AG09319 (cell line): ENCODE results near the gene RHBDL1.

Experiments used
- DNase-seq: peaks from one replicate; pipeline ENCODE4 v3.0.0-alpha.2; 2010; ENCODE audit warnings: low read depth; ENCODE audit errors: extremely low read depth
- TF ChIP-seq, protein P1 (sequence below): IDR thresholded peaks from 2 replicates; pipeline ENCODE4 v1.5.1; 2011; ENCODE audit warnings: low read depth, mild to moderate bottlenecking, inconsistent platforms, low read length, moderate library complexity

Gene RHBDL1

DNA sequence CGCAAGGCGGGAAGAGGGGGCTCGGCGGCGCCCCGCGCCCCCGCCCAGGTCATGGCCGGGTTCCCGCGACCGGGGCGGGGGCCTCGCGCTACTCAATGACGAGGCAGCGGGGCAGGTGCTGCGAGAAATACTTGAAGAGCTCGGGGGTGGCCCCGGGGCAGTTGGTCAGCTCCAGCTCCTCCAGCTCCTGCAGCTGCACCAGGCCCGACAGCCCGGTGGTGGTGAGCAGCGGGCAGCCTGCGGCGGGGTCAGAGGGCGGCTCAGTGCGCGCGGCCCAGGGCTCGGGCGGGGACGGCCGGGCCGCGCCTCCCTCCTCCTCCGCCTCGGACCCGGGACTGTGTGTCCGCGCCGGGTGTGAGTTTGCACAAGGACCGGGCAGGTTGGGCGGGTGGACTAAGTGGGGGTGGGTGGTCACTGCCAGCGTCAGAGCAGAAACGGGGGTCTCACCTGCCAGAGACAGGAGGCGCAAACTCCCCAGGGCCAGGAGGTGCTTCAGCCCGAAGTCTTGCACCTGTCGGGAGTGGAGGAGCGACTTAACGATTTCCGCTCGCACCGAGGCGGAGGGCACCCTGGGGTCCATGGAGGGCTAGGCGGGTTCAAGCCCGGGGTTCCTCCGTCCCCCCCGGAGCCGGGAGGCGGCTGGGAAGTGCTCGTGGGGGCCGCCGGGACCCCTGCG lies 18.9 kb downstream of the RHBDL1 start:
- TF ChIP-seq, protein P1, sequence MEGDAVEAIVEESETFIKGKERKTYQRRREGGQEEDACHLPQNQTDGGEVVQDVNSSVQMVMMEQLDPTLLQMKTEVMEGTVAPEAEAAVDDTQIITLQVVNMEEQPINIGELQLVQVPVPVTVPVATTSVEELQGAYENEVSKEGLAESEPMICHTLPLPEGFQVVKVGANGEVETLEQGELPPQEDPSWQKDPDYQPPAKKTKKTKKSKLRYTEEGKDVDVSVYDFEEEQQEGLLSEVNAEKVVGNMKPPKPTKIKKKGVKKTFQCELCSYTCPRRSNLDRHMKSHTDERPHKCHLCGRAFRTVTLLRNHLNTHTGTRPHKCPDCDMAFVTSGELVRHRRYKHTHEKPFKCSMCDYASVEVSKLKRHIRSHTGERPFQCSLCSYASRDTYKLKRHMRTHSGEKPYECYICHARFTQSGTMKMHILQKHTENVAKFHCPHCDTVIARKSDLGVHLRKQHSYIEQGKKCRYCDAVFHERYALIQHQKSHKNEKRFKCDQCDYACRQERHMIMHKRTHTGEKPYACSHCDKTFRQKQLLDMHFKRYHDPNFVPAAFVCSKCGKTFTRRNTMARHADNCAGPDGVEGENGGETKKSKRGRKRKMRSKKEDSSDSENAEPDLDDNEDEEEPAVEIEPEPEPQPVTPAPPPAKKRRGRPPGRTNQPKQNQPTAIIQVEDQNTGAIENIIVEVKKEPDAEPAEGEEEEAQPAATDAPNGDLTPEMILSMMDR = no peak
- DNase-seq = no peak

DNA sequence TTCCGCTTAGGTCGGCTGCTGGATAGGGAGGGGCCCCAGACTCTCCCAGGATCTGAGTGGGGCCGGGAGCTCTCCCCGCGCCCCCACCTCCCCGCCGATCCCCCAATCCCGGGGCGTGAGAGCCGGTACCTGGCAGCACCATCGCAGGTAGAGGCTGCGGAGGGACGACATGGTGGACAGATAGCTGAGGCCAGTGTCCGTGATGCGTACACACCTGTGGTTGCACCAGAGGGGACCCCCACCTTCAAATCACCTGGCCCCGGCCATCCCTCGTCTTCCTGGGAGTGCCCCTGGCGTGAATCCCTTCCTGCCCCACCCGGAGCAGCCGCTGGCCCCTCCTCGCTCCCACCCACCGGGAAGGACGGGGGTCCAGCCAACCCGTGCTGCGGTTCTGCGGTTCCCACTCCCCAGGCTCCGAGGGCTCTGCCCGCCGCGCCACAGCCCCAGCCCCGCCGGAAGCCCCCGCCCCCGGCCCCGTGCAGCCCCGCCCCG lies 19.4 kb downstream of the RHBDL1 start:
- DNase-seq = no peak
- TF ChIP-seq, protein P1 = no peak

DNA sequence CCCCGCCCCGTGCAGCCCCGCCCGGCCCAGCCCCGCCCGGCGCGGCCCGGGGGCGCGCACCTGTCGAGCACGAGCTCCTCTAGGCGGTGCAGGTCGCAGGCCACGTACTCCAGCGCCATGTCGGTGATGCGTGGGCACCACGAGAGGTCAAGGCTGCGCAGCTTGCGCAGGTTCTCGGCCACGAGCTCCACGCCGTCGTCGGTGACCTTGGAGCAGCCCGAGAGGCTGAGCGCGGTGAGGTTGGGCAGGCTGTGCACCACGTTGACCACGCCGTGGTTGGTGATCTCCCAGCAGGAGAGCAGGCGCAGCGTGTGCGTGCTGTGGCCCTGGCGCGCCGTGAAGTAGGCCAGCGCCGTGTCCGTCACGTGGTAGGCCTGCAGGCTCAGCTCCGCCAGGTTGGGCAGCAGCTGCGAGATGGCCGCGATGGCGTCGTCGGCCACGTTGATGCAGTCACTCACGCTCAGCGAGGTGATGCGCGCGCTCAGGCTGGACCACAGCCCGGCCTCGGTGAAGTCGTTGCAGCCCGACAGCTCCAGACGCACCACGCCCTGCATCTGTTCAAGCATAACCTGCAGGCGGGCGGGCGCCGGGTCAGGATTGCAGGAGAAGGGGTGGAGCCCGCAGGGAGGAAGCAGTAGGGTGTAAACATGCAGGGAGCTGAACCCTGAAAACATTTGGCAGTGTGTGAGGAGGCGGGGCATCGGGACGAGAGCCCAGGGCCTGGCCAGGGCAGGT lies 20.1 kb downstream of the RHBDL1 start:
- TF ChIP-seq, protein P1 = no peak
- DNase-seq = no peak

DNA sequence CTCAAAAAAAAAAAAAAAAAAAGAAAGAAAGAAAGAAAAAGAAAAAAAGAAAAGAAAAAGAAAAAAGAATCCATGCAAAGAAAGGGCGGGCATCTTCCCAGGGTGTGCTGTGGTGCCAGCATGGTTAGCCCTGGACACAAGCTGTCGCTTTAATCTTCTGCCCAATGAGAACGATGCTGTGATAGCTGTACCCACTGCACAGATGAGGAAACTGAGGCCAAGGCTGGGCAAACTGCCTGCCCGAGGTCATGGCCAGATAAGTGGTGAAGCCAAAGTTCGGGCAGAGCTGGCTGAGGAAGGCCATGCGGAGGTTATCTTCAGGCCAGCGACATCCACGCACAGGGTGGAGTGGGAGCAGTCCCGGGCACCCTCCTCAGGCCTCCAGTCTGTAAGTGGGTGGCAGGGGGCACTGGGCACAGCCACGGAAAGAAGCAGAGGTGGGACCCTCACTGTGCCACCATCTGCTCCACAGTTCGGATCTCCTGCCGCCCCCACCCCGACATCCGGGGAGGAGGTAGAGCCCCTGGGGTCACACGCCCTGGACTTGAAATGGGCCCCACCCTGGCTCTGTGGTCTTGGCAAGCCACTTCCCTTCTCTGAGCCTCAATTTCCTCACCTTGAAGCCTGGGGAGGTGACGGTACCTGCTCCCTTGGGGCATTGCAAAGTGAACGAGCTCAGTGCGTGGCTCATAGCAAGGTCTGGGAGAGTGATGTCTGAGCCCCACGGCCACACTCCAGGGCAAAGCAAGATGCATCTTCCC lies 23.6 kb downstream of the RHBDL1 start:
- DNase-seq = no peak
- TF ChIP-seq, protein P1 = no peak

DNA sequence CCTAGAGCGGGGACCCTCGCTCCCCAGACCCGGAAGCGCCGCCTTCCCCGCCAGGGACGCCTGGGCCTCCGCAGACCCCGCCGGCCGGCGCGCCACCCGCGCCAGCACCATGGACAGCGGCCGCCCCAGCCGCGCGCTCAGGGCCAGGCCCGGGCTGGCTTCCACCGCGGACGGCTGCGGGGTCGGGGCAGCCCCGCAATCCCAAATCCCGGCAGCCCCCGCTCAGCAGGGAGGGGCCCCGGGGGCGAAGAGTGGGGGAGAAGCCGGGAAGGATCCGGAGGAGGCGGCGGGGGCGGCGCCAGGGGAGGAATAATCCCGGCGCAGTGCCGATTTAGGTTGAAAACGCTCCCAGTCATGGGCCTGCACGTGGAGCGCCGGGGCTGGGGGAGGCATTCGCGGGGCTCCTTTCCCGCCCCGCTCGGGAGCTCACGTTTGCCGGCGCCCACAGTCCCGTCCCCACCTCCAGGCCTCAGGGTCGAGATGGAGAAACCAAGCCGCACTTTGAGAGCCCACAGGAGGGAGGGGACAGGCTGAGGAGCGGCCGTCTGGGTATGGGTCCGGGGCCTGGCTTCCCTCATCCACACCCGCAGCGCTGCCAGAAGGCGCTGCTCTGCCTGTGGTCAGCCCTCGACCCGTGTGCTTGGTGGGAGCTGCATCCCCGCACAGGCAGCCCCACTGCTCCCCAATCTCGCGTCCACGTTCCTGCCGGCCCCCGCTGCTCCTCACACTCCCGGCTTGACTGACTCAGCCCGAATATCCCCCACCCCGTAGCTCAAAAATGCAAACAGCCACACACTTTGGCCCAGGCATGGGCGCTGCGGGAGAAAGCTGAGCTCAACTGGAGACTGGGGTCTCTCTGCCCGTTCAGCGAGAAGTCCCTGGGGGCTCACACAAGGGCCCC lies 25.5 kb downstream of the RHBDL1 start:
- DNase-seq = no peak
- TF ChIP-seq, protein P1 = no peak

DNA sequence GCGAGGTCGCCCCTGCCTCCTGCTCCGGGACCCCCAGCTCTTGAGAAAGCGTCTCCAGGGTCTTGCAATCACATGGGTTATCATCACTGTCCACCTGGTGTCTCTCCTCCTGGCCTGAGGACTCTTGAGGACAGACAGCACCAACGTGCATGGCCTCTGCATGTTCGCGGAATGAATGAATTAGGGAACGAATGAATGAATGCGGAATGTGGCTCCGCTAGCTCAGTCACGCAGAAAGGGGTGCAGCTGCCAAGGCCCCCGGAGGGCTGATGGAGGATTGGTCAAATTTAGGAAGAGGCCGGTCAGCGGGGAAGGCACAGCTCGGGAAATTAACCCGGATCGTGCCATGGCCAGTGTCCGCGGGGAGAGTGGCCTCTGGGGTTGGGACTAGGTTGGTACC lies 26.9 kb downstream of the RHBDL1 start:
- TF ChIP-seq, protein P1 = no peak
- no peak for DNase-seq
